Measurements from ENCODE around the gene DCAF12.

DCAF12 gene

DNA sequence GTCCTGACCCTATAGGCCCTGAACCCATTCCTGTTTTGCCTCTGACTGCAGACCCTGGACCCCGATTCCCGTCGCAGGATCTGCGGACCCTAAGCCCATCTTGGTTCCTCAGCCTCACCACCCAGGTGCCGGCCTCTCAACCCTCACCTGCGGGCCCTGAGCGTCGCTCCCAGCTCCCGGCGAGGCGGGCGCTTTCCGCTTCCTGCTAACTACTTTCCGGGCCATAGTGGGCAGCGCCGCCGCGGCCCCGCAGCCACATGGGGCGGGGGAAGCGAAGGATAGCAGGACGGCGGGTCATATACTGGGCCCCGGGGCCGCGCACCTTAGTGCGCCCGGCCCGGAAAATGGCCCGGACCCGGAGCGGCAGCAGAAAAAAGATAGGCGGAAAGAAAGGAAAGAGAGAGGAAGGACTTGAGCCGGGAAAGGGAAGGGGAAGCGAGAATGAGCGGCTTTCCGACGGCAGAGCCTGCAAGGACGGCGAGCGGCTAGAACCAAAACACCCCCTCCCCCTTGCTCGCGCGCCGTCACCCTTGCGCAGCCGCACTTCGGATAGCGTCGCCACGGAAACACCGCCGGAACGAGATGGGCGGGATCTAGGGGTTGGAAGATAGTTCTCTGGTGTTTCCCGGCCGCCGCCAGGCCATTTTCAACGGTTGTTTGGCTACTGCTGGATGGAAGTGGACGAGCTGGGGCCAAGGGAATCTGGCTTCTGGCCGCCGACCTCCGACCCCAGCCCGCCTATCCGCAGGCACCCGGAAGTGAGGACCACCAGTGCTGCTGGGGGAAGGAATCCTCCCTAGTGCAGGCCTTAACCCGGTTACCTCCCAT, at the start of gene DCAF12:
Gene DCAF12 (minus strand): TSS at position 492 of the 828 bp plus-strand sequence. CDS start 267 bp downstream, at position 225.
- TF ChIP-seq CTCF (IDR thresholded peaks at IDR 0.05) = no peak

- no peak for TF ChIP-seq CTCF (IDR thresholded peaks at IDR 0.05)
Measured at GRCh38 chr9:34176089-34176488, 49.6 kb upstream of the DCAF12 start.

DNA sequence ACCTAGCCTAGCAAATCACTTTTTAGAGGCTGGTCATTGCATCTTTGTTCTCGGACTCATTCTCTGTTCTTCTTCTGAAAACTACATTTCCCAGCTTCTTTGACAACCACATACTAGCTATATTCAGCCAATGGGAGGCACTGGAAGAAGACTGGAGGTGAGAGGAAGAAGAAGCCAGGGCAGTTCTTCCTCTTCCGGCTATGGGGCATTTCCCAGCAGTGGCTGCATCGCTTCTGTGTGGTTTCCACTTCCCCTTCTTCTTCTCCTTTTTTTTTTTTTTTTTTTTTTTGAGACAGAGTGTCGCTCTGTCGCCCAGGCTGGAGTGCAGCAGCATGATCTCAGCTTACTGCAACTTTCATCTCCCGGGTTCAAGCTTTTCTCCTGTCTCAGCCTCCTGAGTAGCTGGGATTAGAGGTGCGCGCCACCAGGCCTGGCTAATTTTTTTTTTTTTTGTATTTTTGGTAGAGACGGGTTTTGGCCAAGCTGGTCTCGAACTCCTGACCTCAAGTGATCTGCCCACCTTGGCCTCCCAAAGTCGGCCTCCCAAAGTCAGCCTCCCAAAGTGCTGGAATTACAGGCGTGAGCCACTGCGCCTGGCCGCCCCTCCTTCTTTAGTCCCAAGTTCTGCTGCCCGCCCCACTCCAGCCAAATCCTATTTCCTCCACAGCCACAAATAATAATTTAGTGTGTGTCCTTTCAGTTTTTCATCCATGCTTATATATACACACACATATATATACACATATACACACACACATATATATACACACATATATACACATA, 45.4 kb upstream of the DCAF12 start:
- no peak for TF ChIP-seq CTCF (IDR thresholded peaks at IDR 0.05)

- no peak for TF ChIP-seq CTCF (IDR thresholded peaks at IDR 0.05)
Measured at GRCh38 chr9:34170237-34170991, 43.9 kb upstream of the DCAF12 start.

GRCh38 chr9:34169125-34169524, 42.6 kb upstream of the DCAF12 start:
- TF ChIP-seq CTCF (IDR thresholded peaks at IDR 0.05) = no peak

DNA sequence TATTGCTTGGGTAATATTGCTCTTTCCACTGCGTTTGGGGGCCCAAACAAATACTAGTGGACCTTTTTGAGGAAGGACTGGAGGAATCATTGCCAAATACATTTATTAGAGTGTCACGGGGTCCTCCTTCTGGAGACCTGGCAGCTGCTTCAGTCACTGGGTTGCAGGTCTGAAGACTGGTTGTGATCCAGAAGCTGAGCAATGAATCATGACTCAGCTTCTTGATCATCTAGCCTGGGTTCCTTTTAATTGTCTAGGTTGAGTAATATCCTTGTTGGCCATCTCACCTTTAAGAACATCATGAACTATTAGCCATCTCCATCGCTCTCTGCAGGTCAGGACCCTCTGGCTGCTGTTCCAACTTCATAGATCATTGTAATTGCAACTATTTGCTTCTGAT, 36.9 kb upstream of the DCAF12 start:
- TF ChIP-seq CTCF (IDR thresholded peaks at IDR 0.05) = no peak

GRCh38 chr9:34158362-34158869, 31.9 kb upstream of the DCAF12 start:
- no peak for TF ChIP-seq CTCF (IDR thresholded peaks at IDR 0.05)
